SK-MEL-5 (cell line): ENCODE results near the gene PPARG. TPM values are rescaled to one million over a fixed set of nuclear protein-coding genes. Genes with fewer than 3 reads are reported as not detected.

ENCODE experiments used
- DNase-seq: peaks from one replicate; pipeline ENCODE4 v3.0.0-alpha.2; 2016; ENCODE audit warnings: low read depth, low spot score
- in situ Hi-C: cut with HindIII; loops from 2 replicates; pipeline ENCODE4 v1.10.0; 2016; ENCODE audit warnings: low sequenced_read_pairs, high pct_unique_total_duplicates, low pct_unique_long_range_greater_than_20kb
- total RNA-seq: library from RNA; depleted of rRNA; stranded (reverse); fragments of >200 nt; shearing (Covaris generic); gene quantifications from 2 replicates; pipeline ENCODE4 v1.2.3, GENCODE V29; 2014

PPARG gene
- total RNA-seq, 1 experiment from 2014 or later = 3.2 TPM

DNA sequence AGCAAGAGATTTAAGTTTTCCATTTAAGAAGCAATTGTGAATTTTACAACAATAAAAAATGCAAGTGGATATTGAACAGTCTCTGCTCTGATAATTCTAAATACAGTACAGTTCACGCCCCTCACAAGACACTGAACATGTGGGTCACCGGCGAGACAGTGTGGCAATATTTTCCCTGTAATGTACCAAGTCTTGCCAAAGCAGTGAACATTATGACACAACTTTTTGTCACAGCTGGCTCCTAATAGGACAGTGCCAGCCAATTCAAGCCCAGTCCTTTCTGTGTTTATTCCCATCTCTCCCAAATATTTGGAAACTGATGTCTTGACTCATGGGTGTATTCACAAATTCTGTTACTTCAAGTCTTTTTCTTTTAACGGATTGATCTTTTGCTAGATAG, 62.3 kb downstream of the PPARG start:
- in situ Hi-C loops = no loop called here
- DNase-seq = no peak

DNA sequence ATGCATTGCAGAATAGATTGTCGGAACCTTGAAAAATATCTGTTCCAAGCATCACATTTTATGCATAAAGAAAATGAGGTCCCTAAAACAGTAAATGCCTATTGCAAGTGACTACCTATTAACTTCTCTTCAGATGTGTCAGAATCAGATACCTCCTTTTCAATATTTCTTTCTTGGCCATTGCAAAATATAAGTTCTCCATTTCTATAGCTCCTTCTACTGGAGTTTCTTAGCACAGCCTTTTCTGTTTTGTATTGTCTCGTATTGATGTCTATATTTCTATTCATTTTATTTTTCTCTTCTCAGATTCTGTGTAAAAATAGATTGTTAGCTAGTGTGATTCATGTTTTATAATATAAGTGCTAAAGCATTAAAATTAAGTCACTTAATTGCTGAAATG, 63.4 kb downstream of the PPARG start:
- in situ Hi-C loops = no loop called here
- no peak for DNase-seq

DNA sequence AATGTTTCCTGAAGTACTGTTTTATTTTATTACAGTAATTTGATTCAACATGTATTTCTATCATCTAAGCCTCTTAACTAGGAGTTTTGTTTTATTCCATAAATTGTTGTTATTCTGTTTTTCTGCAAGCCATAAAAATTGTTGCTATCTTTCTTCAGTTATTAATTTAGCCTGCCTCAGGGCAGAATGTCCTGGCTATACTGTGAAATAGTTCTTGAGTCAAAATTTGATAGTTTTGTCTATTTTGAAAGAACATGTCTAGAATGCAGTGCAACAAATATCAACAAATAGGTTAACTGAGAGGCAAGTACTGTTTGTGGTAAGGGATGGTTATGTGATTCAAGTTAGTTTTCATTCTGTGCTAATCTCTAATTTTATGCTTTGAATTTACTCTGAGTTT, 63.9 kb downstream of the PPARG start:
- DNase-seq = no peak
- in situ Hi-C loops = no loop called here

DNA sequence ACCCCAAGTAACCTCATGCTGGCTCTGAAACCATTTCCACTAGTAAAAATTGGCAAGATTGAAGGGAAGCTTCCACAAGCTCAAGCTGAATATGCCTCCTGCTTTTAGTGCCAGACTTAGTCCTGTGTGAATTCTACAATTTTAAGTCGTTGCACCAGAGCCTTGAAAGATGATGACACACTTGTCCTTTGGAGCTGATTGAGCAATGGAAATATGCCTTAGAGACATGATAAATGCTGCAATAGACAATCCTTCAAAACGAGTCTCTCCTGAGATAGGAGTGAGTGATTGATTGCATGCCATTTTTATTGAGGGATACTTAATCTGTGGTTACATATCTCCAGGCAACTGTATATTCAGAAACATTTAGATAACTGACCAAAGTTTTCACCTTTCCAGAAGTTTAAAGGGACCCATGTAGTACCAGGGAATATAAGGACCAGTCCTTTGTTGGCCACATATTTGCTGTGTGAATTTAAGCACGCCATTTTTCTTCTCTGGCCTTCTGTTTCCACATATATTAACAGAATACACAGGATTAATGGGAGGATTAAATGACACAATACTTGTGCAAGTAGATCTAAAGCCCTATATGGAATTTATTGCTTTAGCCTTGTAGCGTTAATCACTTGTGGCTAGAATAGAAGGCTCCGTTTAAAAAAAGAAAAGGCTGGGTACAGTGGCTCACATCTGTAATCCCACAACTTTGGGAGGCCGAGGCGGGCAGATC, 65.1 kb downstream of the PPARG start:
- in situ Hi-C loops = no loop called here
- DNase-seq = no peak

DNA sequence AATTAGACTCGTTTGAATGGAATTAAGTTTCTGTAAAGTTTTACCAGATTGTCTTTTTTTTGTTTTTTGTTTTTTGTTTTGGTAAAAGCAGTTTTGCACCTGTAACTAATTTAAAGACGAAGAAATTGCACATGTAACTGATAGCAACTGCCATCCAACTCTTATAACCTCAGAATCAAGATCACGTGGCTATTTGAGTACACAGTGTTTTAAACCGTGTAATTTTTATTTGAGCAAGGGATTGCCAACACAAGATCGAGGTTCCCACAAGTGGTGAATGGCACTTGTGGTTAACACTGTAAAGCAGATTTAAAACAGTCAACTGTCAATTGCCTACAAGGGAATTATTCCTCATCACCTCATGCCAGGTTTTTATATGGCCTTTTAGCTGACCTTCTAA, 67.3 kb downstream of the PPARG start:
- DNase-seq = no peak
- in situ Hi-C loops = no loop called here

DNA sequence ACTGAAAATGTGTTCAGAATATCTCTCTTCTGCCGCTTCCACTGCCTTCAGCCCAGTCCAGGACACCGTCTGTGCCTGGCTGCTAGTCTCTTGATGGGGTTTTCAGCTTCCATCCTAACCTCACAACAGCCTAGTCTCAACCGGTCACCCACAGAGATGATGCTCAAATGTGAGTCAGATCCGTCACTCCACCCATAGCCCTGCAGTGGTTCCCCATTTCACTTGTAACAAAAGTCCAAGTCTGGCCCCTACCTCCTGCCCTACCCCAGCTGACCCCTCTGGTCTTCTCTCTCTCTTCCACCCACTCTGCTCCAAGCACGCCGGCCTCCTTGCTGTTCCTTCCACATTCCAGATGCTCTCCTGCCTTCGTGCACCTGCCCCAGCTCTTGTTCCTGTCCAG, 68.1 kb downstream of the PPARG start:
- in situ Hi-C loops = no loop called here

DNA sequence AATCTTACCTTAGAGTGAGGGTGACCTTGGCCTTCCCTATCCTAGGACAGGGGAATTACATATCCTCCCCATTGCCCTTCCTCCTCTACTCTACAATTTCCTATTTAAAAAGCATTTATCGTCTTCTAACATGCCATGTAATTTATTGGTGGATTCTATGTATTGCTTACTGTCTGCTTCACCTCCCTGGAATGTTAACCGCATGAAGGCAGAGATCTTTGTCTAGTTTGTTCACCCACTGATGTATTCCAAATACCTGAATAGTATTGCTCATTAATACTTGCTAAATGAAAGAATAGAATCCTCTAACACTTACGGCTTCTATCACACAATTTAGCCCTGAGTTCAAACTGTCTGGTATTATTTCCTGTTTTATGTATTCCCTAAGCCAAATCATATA, 68.6 kb downstream of the PPARG start:
- in situ Hi-C loops = no loop called here
- no peak for DNase-seq

More for the DNA sequence above, 68.1 kb downstream of the PPARG start:
- DNase-seq = no peak

DNA sequence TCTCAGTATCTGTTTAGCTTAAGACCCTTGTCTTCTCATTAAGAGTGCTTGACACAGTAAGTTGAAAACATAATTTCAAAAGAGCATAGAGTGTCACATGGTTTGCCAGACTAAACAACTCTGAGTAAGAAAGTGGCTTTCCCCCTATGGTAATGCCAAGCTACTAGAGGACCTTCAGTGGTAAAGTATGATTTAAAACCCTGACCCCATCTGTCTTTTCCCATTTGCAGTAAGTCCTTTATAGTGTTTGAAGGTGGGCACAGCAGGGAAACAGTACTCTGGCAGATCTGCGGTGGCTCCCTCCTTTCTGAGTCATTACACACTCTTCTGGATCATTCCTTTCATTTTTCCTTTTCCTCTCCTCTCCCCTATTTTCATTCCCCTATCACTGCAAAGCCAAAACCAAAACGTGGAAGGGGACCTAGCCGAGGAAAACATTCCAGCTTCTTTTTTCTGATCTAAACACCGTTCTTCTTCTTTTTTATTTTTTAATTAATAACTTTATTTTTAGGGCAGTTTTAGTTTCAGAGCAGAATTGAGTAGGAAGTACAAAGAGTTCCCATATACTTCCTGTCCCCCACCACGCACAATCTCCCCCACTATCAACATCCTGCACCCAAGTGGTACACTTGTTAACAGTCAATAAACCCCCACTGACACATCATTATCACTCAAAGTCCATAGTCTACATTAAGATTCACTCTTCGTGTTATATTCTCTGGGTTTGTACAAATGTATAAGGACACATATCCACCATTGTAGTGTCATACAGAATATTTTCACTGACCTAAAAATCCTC, 74.7 kb downstream of the PPARG start:
- in situ Hi-C loops = no loop called here
- DNase-seq = no peak

DNA sequence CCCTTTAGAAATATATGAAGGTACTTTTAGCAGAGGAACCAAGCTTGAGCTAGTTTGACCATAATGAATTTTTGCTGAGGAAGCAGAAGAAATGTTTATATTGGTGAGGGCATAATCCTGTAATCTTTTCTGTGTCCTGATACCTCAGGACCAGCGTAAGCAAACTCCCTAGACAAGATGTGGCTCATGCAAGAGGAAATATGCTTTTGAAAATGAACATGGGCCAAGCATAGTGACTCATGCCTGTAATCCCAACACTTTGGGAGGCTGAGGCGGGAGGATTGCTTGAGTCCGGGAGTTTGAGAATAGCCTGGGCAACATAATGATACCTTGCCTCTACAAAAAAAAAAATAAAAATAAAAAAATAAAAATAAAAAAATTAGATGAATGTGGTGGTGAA, 78.5 kb downstream of the PPARG start:
- in situ Hi-C loops = no loop called here
- no peak for DNase-seq

DNA sequence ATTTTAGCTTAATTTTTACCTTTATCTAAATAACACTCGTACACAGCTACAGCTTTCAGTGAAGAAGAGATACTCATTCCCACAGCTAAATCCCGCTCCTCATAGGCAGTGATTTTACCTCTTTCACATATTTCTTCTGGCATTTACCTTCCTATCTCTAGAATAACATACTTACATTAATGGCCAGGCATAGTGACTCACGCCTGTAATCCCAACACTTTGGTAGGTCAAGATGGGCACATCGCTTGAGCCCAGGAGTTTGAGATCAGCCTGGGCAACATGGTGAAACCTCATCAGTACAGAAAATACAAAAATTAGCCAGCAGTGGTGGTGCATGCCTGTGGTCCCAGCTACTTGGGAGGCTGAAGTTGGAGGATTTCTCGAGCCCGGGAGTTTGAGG, 80.2 kb downstream of the PPARG start:
- no peak for DNase-seq
- in situ Hi-C loops = no loop called here

DNA sequence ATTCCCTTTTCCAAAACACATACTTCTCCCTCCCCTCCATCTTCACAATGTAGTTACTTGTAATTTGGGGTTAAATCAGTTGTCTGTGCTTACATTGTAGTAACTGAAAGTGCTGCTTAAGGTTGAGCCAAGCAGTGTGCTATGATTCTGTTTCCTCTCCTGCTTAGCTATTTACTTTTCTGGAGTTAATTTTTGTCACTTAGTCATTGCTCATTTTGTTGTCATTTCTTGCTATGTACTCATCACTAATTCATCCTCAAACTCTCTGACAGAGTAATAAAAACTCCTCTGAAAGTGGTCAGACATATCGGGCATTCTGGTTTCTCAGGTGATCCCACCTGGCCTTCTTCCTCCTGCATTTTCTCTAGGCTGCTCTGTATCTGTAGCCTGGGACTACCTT, 80.7 kb downstream of the PPARG start:
- in situ Hi-C loops = no loop called here
- no peak for DNase-seq

DNA sequence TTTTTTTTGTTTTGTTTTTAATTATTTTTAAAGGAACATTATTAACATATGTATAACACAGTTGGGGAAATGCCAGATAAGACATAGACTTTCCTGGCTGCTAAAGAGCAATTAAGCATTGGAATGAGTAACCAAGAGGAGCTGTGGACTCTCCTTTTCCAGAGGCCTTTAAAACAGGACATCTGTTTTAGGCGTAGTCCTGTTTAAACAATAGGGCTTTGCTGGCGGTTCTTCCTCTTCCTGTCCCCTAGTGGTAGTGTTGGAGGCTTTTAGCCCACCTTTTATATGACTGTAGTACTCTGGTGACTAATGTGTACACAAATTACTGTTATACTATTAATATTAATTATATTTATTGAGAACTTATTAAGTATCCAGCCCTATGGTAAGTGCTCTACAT, 81.9 kb downstream of the PPARG start:
- DNase-seq = no peak
- in situ Hi-C loops = no loop called here

DNA sequence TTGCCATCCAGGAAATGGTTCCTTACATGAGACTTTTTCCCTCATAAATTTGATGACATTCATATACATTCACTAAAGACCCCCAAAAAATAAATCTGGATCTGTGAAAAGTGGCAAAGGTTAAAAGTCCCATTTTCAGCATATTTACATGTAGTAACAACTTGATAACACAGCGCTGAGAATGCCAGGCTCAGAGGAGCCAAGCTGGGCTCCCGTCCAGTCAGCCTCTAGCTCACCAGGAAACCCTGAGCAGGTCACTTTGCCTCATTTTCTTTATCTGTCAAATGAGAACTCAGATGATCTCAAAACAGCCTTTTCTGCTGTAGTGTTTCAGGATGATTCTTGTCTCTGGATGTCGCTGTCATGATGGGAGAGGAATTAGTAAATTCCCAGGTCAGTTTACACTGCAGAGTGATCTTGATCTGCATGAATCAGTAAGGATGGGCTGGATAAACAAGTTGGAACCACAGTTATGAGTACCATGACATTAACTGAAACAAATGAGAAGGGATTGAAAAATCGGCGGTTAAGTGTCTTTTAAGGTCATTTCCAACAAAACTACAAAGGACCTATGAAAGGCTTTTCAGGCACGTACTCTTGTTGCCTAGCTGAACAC, 82.8 kb downstream of the PPARG start:
- DNase-seq = no peak
- in situ Hi-C loops = no loop called here

DNA sequence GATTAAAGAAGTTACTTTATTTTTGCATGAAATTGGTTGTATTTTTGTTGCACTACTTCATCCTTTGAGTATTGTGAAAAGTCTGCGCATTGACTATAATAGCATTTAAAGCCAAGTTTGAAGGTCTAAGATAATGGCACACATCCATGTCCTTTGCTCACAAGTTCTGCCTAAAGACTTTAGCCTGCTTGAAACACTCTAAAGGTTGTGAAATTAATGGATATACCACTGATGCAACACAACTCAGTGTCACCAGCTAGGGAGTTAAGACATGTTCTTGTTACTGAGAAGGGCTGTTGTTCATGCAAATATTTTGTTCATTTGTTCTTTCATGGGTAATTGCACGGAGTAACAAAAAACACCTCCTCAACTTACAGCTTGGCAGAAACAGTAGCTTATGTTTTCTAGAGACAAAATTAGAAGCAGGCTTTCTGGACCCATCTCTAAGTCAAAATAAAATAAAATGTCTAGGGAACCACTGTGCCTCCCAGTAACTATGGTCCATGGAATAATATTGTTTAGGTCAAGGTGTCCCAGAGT, 83.9 kb downstream of the PPARG start:
- DNase-seq = no peak
- in situ Hi-C loops = no loop called here

DNA sequence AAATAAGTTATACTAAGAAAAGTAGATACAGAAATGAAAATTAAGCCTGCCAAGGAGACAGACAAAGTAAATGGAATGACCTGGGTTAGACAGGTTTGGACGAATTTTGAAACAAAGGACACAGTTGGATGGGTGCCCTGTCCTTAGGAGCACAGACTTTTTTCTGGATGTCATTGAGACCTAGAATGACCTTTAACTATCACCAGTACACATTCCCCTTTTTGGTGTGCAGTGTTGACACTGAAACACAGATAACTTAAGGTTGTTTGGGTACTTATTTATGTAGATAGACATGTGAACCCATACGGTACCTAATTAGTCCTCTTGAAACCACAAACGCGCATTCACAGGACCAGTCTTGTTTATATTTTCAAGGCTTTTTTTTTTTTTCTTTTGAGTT, 86.7 kb downstream of the PPARG start:
- in situ Hi-C loops = no loop called here
- no peak for DNase-seq

DNA sequence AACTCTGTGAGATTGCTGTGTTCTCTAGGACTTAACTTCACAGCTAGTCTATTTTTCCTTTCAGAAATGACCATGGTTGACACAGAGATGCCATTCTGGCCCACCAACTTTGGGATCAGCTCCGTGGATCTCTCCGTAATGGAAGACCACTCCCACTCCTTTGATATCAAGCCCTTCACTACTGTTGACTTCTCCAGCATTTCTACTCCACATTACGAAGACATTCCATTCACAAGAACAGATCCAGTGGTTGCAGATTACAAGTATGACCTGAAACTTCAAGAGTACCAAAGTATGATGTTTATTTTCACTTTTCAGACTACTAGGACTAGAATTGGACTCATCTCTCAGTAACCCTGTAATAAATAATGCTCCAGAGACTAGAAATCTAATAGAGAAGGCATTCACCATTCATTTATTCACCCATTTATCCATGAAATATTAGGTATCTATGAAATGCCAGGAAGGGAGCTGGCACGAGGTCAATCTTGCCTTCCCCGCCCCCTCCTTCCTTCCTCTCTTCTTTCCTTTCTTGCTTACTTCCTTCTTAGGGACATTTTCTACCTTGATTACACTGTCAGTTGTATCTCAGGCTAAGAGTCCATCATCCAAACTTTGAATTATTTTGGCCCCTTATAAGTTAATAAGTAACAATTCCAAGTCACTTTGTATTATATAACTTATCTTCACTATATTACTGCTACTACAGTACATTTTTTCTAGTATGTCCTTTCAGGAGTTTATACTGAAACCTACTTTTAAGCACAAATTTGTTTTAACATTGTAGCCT, 91.0 kb downstream of the PPARG start:
- no peak for DNase-seq
- in situ Hi-C loops = no loop called here

DNA sequence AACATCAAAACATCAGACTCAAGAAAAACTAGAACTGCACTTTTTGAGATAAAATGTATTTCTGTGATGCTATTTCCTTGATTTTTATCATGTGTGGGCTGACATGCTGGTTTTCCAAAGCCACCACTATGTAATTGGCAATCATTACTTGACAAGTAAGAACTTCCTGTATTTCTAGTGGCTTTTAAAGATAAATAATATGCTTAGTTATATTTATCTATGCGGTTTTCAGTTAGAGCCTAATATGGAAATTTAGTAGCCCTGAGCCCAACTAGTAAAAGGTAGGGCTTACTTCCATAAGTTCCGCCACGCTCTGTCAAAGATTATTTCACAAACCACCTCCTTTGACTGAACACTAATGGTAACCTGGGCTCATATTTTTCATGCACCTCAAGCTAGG, 91.6 kb downstream of the PPARG start:
- DNase-seq = no peak
- in situ Hi-C loops = no loop called here

DNA sequence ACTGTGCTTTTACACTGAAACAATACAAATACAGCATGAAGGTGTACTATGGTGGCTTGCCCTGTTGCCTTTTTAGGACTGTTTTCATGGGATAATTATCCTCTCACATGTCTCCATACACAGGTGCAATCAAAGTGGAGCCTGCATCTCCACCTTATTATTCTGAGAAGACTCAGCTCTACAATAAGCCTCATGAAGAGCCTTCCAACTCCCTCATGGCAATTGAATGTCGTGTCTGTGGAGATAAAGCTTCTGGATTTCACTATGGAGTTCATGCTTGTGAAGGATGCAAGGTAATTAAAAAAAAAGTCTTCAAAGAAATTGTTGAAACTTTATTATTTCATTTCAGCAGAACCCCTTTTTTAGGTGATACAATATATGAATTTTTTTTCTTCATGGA, 92.3 kb downstream of the PPARG start:
- in situ Hi-C loops = no loop called here
- DNase-seq = no peak
